ENCODE data around the gene MIA.

DNA sequence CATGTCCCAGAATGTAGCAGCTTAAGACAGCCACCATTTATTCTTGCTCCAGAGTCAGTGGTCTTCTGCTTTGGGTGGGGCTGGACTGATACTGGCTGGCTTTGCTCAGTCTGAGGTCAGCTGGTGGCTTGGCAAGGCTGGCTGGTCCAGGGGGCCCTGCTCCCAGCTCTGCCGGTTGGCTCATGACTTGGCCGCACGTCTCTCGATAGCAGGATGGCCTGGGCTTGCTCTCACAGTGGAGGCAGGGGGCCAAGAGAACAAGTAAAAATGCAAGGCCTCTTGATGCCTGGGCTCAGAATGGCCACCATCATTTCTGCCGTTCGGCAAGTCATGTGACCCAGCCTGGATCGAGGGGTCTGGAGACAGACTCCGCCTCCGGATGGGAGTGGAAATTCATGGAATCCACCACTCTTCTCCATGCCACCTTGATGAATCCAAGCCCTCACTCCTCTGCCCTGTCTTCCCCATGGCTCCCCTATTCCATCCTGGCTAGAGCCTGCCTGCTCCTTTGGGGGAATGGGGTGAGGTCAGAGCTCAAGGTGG lies 38.1 kb upstream of the MIA start:
- TF ChIP-seq CREB1 (IDR thresholded peaks at IDR 0.05) (no peak), EZH2 (IDR thresholded peaks at IDR 0.05; ENCODE audit: low read depth, low read length, severe bottlenecking) (no peak)
- TF ChIP-seq, protein P1, sequence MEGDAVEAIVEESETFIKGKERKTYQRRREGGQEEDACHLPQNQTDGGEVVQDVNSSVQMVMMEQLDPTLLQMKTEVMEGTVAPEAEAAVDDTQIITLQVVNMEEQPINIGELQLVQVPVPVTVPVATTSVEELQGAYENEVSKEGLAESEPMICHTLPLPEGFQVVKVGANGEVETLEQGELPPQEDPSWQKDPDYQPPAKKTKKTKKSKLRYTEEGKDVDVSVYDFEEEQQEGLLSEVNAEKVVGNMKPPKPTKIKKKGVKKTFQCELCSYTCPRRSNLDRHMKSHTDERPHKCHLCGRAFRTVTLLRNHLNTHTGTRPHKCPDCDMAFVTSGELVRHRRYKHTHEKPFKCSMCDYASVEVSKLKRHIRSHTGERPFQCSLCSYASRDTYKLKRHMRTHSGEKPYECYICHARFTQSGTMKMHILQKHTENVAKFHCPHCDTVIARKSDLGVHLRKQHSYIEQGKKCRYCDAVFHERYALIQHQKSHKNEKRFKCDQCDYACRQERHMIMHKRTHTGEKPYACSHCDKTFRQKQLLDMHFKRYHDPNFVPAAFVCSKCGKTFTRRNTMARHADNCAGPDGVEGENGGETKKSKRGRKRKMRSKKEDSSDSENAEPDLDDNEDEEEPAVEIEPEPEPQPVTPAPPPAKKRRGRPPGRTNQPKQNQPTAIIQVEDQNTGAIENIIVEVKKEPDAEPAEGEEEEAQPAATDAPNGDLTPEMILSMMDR (IDR thresholded peaks at IDR 0.05; ENCODE audit: control extremely low read depth in 1 of 3, insufficient read depth in 1 of 3, low read depth in 1 of 3, low read length in 3 of 3), result no peak

Measured in H1 (cell line).